Liver (tissue), 9 donors: Measurements from ENCODE around the gene ACP1. TPM values are rescaled to one million over a fixed set of nuclear protein-coding genes. Genes with fewer than 3 reads are reported as not detected.
A peak's percentile ranks its signal among the peaks of the same experiment; 100 is the strongest.

Experiments
- DNase-seq: peaks from one replicate; pipeline ENCODE4 v3.0.0-alpha.2; 2017; ENCODE audit warnings: low spot score
- H3K27ac ChIP-seq, 2 donors: one replicate each; pipeline ENCODE4 v1.7.0; 2013; ENCODE audit warnings: inconsistent platforms in 2 of 2, low read length in 2 of 2, control low read depth in 1 of 2, low read depth in 1 of 2, mild to moderate bottlenecking in 1 of 2
- H3K27me3 ChIP-seq, 4 donors: one replicate each; pipeline versions ENCODE4 v1.6.1 to v1.7.0; 2013; ENCODE audit warnings: low read length in 3 of 4, inconsistent platforms in 1 of 4, mild to moderate bottlenecking in 1 of 4, moderate library complexity in 1 of 4; ENCODE audit not compliant: control insufficient read depth in 4 of 4, insufficient read depth in 4 of 4
- H3K36me3 ChIP-seq, 4 donors: one replicate each; pipeline versions ENCODE4 v1.6.1 to v1.7.0; 2013; ENCODE audit warnings: low read length in 3 of 4, mild to moderate bottlenecking in 3 of 4, low read depth in 1 of 4, moderate library complexity in 1 of 4; ENCODE audit not compliant: control insufficient read depth in 4 of 4, insufficient read depth in 3 of 4
- H3K4me1 ChIP-seq, 4 donors: one replicate each; pipeline versions ENCODE4 v1.6.1 to v1.7.0; 2013; ENCODE audit warnings: low read length in 3 of 4, mild to moderate bottlenecking in 3 of 4, moderate library complexity in 1 of 4; ENCODE audit not compliant: control insufficient read depth in 4 of 4, insufficient read depth in 4 of 4
- H3K4me3 ChIP-seq, 3 donors: one replicate each; pipeline versions ENCODE4 v1.6.1 to v1.7.0; 2013; ENCODE audit warnings: low read length in 3 of 3, control low read depth in 1 of 3, low read depth in 1 of 3, mild to moderate bottlenecking in 1 of 3
- H3K9ac ChIP-seq, 2 donors: one replicate each; pipeline ENCODE4 v1.7.0; 2013; ENCODE audit warnings: low read length in 2 of 2, mild to moderate bottlenecking in 2 of 2, moderate library complexity in 2 of 2, control low read depth in 1 of 2, low read depth in 1 of 2
- H3K9me3 ChIP-seq, 4 donors: one replicate each; pipeline versions ENCODE4 v1.6.1 to v1.7.0; 2013; ENCODE audit warnings: low read length in 3 of 4; ENCODE audit not compliant: control insufficient read depth in 4 of 4
- CTCF ChIP-seq: fragments of 150-350 bp; IDR thresholded peaks from 2 replicates; pipeline ENCODE4 v1.5.1; 2017; ENCODE audit warnings: improper control_type of control experiment, low read depth, low read length; ENCODE audit not compliant: missing input control
- EGR1 ChIP-seq, 2 donors: IDR thresholded peaks; 2 replicates each; pipeline ENCODE4 v1.6.1; 2016 to 2018; ENCODE audit warnings: antibody characterized with exemption in 2 of 2, low read depth in 2 of 2
- FOXA1 ChIP-seq: IDR thresholded peaks from 2 replicates; pipeline ENCODE4 v1.6.1; 2016; ENCODE audit warnings: antibody characterized with exemption
- FOXA2 ChIP-seq: IDR thresholded peaks from 2 replicates; pipeline ENCODE4 v1.6.1; 2016; ENCODE audit warnings: antibody characterized with exemption
- GABPA ChIP-seq, 2 donors: IDR thresholded peaks in 1 of 2; conservative IDR thresholded peaks in 1 of 2; 2 replicates each; pipeline ENCODE4 v1.6.1; 2016; ENCODE audit warnings: antibody characterized with exemption in 2 of 2, mild to moderate bottlenecking in 1 of 2, moderate library complexity in 1 of 2
- HNF4G ChIP-seq: IDR thresholded peaks from 2 replicates; pipeline ENCODE4 v1.6.1; 2016; ENCODE audit warnings: antibody characterized with exemption
- JUND ChIP-seq, 2 donors: IDR thresholded peaks; 2 replicates each; pipeline ENCODE4 v1.6.1; 2016; ENCODE audit warnings: antibody characterized with exemption in 2 of 2
- MAX ChIP-seq: IDR thresholded peaks from 2 replicates; pipeline ENCODE4 v1.6.1; 2016; ENCODE audit warnings: antibody characterized with exemption
- NR2F2 ChIP-seq: IDR thresholded peaks from 2 replicates; pipeline ENCODE4 v1.6.1; 2016; ENCODE audit warnings: antibody characterized with exemption
- REST ChIP-seq: IDR thresholded peaks from 2 replicates; pipeline ENCODE4 v1.6.1; 2016; ENCODE audit warnings: antibody characterized with exemption, mild to moderate bottlenecking
- RXRA ChIP-seq, 2 donors: IDR thresholded peaks; 2 replicates each; pipeline ENCODE4 v1.6.1; 2017 to 2018; ENCODE audit warnings: antibody characterized with exemption in 2 of 2, mild to moderate bottlenecking in 1 of 2
- SP1 ChIP-seq: IDR thresholded peaks from 2 replicates; pipeline ENCODE4 v1.6.1; 2018; ENCODE audit warnings: antibody characterized with exemption, mild to moderate bottlenecking
- TAF1 ChIP-seq: conservative IDR thresholded peaks from 2 replicates; pipeline ENCODE4 v1.6.1; 2016; ENCODE audit warnings: antibody characterized with exemption, mild to moderate bottlenecking
- YY1 ChIP-seq: IDR thresholded peaks from 2 replicates; pipeline ENCODE4 v1.6.1; 2016; ENCODE audit warnings: antibody characterized with exemption, mild to moderate bottlenecking
- WGBS: extraction: QIAGEN DNeasy Blood & Tissue Kit; methylation state at CpG from one replicate; pipeline ENCODE4 v1.1.7; 2013; 5-methylcytosine and 5-hydroxymethylcytosine counted together
- polyA plus RNA-seq, 2 donors: library from polyadenylated mRNA; stranded (reverse) in 1 of 2; unstranded in 1 of 2; fragments of 200-250 nt in 1 of 2; fragments of >200 nt in 1 of 2; fragmentation: Nextera tagmentation in 1 of 2; extraction: Ambion mirVana in 1 of 2; gene quantifications; one replicate each; pipeline versions ENCODE4 v1.2.1 to v1.2.3, GENCODE V29; 2013 to 2015
- total RNA-seq, 2 donors: library from RNA; depleted of rRNA; stranded (reverse); fragments of >200 nt; gene quantifications; one replicate each; pipeline ENCODE4 v1.2.3, GENCODE V29; 2014
- TF ChIP-seq, protein P1 (sequence below): IDR thresholded peaks from 2 replicates; pipeline ENCODE4 v1.6.1; 2016; ENCODE audit warnings: antibody characterized with exemption
- TF ChIP-seq, protein P2 (sequence below): IDR thresholded peaks from 2 replicates; pipeline ENCODE4 v1.6.1; 2016; ENCODE audit warnings: antibody characterized with exemption
- donor health status: healthy.
- donor health status: healthy.
- donor health status: healthy.
- donor health status: healthy.
- donor health status: healthy.

The ACP1 gene
- total RNA-seq, result 100 to 1,000 TPM in 1 of 2 donors, 10 to 100 TPM in 1; 59.9 to 115 TPM
- 10 to 100 TPM; 60.2 to 91.3 TPM for polyA plus RNA-seq

DNA sequence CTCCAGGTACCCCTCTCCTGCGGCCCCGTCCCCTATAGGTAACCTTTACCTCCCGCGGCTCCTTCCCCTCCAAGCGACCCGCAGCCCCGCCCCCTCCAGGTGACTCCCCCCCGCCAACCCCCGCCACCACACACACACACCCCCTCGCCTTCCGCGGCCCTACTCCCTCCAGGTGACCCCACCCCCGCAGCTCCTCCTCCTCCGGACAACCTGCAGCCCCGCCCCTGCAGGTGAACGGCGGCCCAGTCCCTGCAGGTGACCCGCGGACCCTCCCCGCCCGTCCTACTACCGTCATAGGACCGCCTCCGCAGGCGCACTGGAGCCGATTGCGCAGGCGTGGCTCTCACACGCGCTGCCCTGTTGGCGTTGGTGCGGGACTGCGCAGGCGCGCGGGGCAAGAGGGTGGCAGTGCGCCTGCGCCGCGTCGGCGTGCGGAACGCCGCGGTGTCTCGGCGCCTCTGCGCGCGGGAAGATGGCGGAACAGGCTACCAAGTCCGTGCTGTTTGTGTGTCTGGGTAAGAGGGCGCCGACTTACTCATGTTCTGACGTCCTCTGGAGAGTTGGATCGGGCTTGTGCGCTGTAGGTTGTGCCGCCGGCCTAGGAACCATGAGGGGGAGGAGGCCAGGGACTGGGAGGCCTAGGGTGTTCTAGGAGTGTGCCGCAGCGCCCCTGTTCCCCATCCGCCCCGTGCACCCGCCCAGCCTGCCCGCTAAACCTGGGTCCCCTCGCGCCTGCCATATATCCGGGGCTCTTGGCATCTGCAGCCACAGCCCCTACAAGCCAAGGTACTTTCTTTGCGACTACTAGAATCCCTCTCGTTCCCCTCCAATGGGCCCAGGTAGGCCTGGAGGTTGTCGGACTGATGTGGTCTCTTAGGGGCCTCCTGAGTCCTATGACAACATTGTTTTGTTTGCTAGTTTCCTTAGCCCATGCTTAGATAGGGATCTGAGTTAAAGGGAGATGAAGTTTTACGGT lies at the start of gene ACP1:
TSS of gene ACP1 (plus strand) at position 455 of the 976 bp plus-strand sequence. CDS start at position 473, 18 bp downstream.
- Histone ChIP-seq H3K9me3 (no peaks in the 10 kb centered on the region), H3K27me3 (no peaks in the 10 kb centered on the region), H3K27ac (peak within 1 kb of the TSS; percentile 74 to 81), H3K9ac (peak within 1 kb of the TSS; percentile 87 to 95), H3K36me3 (peaks cover 0 to 1% (median 0%) of the 10 kb centered on the region in 4 donors), H3K4me3 (peak within 1 kb of the TSS; percentile 87 to 99 (median 99)), H3K4me1 (peaks cover 8 to 27% (median 23%) of the 10 kb centered on the region in 4 donors)
- TF ChIP-seq REST (no peak), EGR1 (IDR thresholded peaks at IDR 0.05; ENCODE audit: low read depth in 2 of 2) (peak in 1 of 2 donors; percentile 78), YY1 (peak; percentile 95), NR2F2 (no peak)
- TF ChIP-seq, protein P1, sequence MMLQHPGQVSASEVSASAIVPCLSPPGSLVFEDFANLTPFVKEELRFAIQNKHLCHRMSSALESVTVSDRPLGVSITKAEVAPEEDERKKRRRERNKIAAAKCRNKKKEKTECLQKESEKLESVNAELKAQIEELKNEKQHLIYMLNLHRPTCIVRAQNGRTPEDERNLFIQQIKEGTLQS, result no peak
- DNase-seq, result peak; percentile 93
- WGBS, result under 1% methylated on average over 73 of the region's 73 CpGs

- Histone ChIP-seq H3K9ac (no peak overlapping the region), H3K27me3 (no peaks in the 10 kb centered on the region), H3K4me1 (peaks cover 0 to 3% (median 1%) of the 10 kb centered on the region in 4 donors), H3K36me3 (no peaks in the 10 kb centered on the region), H3K9me3 (peaks cover 0 to 7% (median 4%) of the 10 kb centered on the region in 4 donors), H3K4me3 (no peak overlapping the region), H3K27ac (no peak overlapping the region)
- no peak for DNase-seq
- no peak for TF ChIP-seq FOXA1
- 93% methylated on average over 3 of the region's 3 CpGs for WGBS
These were observed 48.7 kb upstream of the ACP1 start for GRCh38 chr2:216068-216467.

- no peak for DNase-seq
- peaks cover 0 to 3% (median under 1%) of the 10 kb centered on the region in 4 donors for H3K36me3 ChIP-seq
- H3K27ac ChIP-seq, result no peak overlapping the region
- no peaks in the 10 kb centered on the region for H3K9me3 ChIP-seq
- 95% methylated on average over 4 of the region's 4 CpGs for WGBS
- H3K9ac ChIP-seq, result no peak overlapping the region
- no peaks in the 10 kb centered on the region for H3K27me3 ChIP-seq
- no peak overlapping the region for H3K4me3 ChIP-seq
- peaks cover 0 to 9% (median 1%) of the 10 kb centered on the region in 4 donors for H3K4me1 ChIP-seq
- TF ChIP-seq CTCF, result no peak
- TF ChIP-seq, protein P2, sequence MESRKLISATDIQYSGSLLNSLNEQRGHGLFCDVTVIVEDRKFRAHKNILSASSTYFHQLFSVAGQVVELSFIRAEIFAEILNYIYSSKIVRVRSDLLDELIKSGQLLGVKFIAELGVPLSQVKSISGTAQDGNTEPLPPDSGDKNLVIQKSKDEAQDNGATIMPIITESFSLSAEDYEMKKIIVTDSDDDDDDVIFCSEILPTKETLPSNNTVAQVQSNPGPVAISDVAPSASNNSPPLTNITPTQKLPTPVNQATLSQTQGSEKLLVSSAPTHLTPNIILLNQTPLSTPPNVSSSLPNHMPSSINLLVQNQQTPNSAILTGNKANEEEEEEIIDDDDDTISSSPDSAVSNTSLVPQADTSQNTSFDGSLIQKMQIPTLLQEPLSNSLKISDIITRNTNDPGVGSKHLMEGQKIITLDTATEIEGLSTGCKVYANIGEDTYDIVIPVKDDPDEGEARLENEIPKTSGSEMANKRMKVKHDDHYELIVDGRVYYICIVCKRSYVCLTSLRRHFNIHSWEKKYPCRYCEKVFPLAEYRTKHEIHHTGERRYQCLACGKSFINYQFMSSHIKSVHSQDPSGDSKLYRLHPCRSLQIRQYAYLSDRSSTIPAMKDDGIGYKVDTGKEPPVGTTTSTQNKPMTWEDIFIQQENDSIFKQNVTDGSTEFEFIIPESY, result no peak
- no peak for TF ChIP-seq FOXA1
- no peak for TF ChIP-seq EGR1 (IDR thresholded peaks at IDR 0.05; ENCODE audit: low read depth in 2 of 2)
- no peak for TF ChIP-seq GABPA (IDR thresholded peaks at IDR 0.05 in 1 of 2, conservative IDR thresholded peaks at IDR 0.05 in 1 of 2)
- TF ChIP-seq YY1, result no peak
- TF ChIP-seq JUND (IDR thresholded peaks at IDR 0.05), result no peak
- no peak for TF ChIP-seq NR2F2
- TF ChIP-seq HNF4G, result no peak
- TF ChIP-seq SP1, result no peak
- no peak for TF ChIP-seq TAF1
- TF ChIP-seq FOXA2, result no peak
- TF ChIP-seq MAX, result no peak
- TF ChIP-seq RXRA (IDR thresholded peaks at IDR 0.05), result no peak
These were observed 41.3 kb upstream of the ACP1 start for GRCh38 chr2:223451-223850.
